HG02642 (cell line): ENCODE results near the gene CDKN2B.
"Not testable (repeated sequence)": the region's sequence is repeated elsewhere in the genome, so short reads cannot be mapped to it uniquely, and the experiment has no call there.

ENCODE experiments used
- ATAC-seq: cut with Tn5 transposase; IDR thresholded peaks from one replicate; pipeline ENCODE4 v1.9.1; 2021; ENCODE audit warnings: mild to moderate bottlenecking; ENCODE audit not compliant: unreplicated experiment, poor library complexity

CDKN2B gene

DNA sequence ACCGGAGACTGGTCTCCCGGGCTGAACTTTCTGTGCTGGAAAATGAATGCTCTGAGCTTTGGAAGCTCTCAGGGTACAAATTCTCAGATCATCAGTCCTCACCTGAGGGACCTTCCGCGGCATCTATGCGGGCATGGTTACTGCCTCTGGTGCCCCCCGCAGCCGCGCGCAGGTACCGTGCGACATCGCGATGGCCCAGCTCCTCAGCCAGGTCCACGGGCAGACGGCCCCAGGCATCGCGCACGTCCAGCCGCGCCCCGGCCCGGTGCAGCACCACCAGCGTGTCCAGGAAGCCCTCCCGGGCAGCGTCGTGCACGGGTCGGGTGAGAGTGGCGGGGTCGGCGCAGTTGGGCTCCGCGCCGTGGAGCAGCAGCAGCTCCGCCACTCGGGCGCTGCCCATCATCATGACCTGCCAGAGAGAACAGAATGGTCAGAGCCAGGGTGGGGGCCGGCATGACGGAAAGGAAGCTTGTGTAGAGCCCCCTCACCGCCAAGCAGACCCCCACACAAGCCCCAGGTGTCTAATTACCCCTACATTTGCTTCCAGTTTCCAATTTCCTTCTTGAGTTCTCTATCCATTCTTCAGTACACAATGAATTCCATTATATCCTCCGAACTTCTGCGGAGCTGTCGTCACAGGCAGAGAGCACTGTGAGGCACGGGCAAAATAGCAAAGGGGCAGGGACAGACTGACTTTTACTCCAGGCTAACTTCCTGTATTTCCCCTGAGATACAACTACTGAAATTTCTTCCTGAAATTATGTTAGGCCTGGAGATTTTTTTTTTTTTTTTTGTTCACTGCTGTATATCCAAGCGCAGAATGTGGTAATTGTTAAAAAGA lies 38.1 kb downstream of the CDKN2B start:
- no peak for ATAC-seq

DNA sequence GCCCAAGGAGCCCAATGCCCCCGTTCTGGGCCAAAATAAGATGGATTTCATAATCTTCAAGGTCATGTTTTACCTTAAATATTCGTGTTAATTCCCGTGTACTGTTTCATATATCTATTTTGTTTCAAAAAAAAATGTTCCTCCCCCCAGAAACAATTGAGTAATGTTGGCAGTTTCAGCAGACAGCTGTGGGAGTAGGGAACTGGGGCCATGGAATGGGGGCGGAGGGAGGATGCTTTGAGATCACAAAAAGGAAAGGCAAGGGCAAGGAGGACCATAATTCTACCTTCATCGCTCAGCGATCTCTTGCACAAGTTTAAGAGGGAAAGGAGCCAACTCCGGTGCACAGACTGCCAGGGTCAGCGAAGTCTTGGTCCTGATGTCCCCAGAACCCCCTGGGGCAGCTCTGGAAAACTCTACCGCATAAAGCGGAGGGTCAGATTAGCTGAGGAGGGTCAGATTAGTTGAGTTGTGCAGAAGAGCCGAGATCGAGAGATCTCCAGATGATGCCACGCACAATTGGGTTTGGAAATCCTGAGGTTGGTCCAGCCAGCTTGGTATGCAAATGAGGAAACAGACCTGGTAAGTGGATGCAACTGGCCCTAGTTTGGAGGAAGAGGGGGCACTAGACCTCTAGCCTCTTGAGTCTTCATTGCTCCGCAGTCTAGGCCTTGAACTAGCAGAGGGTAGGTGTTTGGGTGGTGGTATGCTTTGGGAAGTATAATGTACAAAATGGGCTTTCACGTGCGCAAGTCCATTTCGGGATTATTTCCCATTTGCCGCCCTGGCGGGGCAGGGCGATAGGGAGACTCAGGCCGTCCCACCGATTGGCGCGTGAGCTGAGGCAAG lies 38.9 kb downstream of the CDKN2B start:
- no peak for ATAC-seq

- no peak for ATAC-seq
Measured at GRCh38 chr9:21969011-21969940, 39.8 kb downstream of the CDKN2B start.

DNA sequence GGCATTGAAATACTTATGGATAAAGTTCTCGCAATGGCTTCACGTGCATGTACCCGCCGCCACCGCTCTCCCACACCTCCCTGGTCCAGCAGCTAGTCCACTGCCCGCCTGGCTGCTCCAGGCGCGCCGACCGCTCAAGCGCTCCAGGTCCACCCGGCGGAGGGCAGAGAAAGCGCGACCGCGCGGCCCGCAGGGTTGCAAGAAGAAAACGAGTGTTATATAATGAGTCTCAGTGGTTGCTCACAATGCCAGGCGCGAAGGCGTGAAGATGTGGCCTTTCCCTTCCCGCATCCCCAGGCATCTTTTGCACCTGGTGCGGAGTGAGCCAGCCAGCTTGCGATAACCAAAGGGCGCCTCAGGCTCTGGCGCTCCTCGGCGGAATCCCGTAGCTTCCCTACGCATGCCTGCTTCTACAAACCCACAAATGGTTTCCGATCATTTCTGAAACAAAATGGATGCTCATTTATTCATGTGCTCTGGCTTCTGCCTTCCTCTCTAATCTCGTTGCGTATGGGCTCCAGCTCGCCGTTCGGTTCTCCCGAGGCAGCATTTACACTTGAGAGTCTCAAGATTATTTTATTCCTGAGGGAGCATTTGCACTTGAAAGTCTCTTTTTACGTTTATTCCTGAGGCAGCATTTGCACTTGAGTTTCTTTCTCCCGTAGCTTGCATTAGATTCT lies 40.6 kb downstream of the CDKN2B start:
- ATAC-seq = no peak

GRCh38 chr9:21967702-21968101 lies 41.4 kb downstream of the CDKN2B start:
- ATAC-seq = no peak

GRCh38 chr9:21967169-21967568 lies 41.9 kb downstream of the CDKN2B start:
- no peak for ATAC-seq

- ATAC-seq = no peak
Measured at GRCh38 chr9:21966140-21966851, 42.8 kb downstream of the CDKN2B start.

DNA sequence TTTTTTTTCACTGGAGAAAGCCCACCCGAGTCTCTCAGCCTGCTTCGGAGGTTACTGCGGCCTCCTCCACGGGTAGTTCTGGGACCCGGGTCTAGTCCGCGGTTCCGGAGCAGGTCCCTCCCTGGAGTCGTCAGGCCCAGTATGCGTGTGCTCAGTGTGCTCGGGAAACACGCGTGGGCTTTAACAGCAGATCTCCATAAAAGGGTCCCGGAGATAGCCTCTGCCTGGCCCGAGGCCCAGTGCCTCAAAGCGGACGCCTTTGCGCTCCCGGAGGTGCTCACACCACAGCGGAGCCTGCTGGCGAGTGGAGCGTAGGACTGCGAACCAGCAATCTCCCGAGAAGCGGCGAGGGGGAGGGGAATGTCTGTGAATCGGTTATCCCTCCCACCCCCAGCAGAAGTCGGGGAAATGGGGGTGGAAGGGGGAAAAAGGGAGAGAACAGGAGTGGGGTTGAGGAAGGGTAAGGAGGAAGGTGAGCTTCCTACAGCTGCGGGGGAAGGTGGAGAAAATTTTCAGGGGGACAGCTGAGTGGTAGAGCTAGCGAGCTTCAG lies 43.6 kb downstream of the CDKN2B start:
- ATAC-seq = peak; percentile 90

- ATAC-seq = peak; percentile 65
Measured at GRCh38 chr9:21964925-21965385, 44.1 kb downstream of the CDKN2B start.

- no peak for ATAC-seq
Measured at GRCh38 chr9:21961569-21961968, 47.5 kb downstream of the CDKN2B start.

DNA sequence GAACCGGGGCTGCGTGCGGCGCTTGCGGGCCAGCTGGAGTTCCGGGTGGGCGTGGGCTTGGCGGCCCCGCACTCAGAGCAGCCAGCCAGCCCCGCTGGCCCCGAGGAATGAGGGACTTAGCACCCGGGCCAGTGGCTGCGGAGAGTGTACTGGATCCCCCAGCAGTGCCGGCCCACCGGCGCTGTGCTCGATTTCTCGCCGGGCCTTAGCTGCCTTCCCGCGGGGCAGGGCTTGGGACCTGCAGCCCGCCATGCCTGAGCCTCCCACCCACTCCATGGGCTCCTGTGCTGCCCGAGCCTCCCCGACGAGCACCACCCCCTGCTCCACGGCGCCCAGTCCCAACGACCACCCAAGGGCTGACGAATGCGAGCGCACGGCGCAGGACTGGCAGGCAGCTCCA lies 49.8 kb downstream of the CDKN2B start:
- ATAC-seq = not testable (repeated sequence)

- ATAC-seq = no peak
Measured at GRCh38 chr9:21958833-21959232, 50.3 kb downstream of the CDKN2B start.
